GM18909 (cell line): Measurements from ENCODE around the gene CADM1.

Source experiments
- ATAC-seq: cut with Tn5 transposase; IDR thresholded peaks from one replicate; pipeline ENCODE4 v1.9.1; 2021; ENCODE audit warnings: mild to moderate bottlenecking; ENCODE audit not compliant: unreplicated experiment, poor library complexity

CADM1 gene

GRCh38 chr11:115364896-115365295 lies 139.3 kb downstream of the CADM1 start:
- ATAC-seq = no peak

DNA sequence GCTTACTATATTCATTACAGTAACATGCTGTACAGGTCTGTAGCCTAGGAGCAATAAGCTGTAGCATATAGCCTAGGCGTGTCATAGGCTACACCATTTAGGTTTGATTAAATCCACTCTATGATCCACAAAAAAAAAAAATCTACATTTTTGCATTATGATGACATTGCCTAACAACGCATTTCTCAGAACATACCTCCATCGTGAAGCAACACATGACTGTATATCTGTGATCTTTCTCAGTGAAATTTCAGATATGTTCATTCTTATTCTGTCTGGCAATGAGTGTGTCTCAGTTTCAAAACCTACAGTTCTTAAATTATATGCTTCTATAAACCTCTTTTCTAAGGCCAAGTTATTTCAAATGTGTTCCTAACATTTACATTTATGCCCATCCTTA lies 140.3 kb downstream of the CADM1 start:
- ATAC-seq = no peak

DNA sequence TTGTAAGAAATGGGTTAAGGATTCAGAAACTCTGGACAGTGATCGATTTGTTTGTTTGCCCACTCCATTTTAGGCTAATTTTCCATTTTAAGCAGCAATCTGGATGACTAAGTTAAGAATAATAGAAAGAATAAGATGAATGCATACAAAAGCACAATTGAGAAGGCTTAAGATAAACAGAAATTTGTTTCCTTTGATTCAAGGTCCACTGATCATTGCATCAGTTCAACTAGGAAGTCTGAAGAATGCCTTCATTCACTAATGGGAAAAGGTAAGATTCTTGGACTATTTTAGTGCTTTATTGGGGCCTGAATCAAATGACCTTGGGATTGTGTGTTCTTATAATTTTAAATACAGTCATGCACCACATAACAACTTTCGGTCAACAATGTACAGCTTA lies 140.8 kb downstream of the CADM1 start:
- ATAC-seq = no peak

GRCh38 chr11:115362997-115363396 lies 141.2 kb downstream of the CADM1 start:
- no peak for ATAC-seq

DNA sequence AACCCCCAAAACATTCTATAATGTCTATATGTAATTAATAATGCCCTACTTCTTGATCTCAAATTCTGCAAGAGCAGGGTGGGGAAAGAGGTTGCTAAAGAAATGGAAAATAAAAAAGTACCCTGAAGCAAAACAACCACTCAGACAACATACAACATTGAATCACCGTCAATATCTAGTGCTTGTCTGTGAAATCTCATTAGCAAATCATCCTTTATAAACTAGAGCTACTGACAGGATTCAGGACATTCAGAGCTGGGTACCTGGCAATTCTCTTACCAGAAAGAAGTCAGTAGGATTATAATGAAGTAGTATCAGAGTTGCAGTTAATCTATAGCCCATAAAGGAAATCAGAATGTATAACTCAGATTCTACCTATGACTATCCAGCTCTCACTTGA lies 143.2 kb downstream of the CADM1 start:
- ATAC-seq = no peak

GRCh38 chr11:115360186-115360824 lies 143.9 kb downstream of the CADM1 start:
- ATAC-seq = no peak

DNA sequence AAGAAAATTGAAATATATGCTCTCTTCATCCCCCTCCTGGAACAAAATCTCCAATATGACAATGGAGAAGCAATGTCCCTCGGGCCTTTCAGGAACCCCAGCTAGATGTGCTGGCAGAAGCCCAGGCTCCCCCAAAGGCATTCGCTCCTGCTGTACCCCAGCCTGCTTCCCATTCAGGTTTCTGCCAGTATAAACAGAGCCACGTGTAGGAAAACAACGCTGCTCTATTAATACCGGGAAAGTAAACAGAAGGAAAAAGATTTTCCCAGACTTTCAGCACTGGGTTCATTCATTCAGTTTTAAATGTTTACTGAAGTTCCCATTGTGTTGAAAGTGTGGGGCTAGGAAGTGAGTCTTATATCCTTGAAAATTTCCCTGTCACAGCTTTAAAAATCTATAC lies 147.1 kb downstream of the CADM1 start:
- ATAC-seq = no peak

DNA sequence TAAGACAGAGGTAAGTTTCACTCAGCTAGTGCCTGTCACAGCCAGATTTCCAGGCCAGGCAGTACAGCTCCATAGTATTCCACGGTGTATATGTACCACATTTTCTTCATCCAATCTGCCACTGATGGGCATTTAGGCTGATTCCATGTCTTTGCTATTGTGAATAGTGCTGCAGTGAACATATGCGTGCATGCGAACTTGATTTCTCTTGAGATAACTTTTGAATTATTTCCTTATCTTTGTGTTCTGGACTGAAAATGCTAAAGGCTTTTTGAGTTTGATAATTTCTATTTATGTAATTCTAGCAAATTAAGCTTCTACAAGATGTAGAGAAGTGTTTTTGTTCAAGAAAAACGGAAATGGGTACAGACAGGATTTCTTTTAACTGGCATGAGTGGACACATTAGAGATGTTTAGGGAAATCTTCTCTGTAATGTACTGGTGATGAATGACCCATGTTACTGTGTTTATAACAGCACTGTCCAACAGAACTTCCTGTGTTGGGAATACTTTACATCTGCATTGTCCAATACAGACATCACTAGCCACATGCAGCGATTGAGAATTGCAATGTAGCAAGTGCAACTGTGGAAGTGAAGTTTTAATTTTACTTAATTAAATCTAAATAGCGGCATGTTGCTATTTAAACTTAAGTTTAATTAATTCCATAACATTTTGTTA lies 151.3 kb downstream of the CADM1 start:
- ATAC-seq = no peak

GRCh38 chr11:115349335-115350017 lies 154.7 kb downstream of the CADM1 start:
- no peak for ATAC-seq

DNA sequence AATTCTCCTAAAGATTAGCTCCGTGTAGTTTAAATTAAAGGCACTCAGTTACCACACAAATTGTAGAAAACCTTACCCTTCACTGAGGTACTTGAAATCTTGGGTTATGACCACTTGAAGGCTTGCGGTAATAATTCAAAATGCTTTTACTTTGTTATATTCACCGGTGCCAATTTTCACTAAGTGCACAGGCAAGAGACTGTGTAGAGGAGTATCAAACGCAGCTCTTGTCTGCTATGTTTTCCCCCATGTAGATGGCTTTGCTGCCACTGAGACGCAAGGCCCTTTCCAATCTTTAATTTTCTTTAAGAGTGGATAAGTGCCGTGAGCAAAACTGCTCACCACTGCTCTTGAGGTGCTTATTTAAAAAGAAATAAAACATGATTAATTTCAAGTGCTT lies 155.8 kb downstream of the CADM1 start:
- no peak for ATAC-seq

- no peak for ATAC-seq
Observed at GRCh38 chr11:115347106-115347505, 157.1 kb downstream of the CADM1 start.

- ATAC-seq = no peak
Observed at GRCh38 chr11:115345840-115346239, 158.4 kb downstream of the CADM1 start.

GRCh38 chr11:115345361-115345760 lies 158.9 kb downstream of the CADM1 start:
- ATAC-seq = no peak

GRCh38 chr11:115344846-115345245 lies 159.4 kb downstream of the CADM1 start:
- ATAC-seq = no peak

GRCh38 chr11:115342142-115342541 lies 162.1 kb downstream of the CADM1 start:
- ATAC-seq = no peak

GRCh38 chr11:115340874-115341273 lies 163.3 kb downstream of the CADM1 start:
- no peak for ATAC-seq

- ATAC-seq = no peak
Observed at GRCh38 chr11:115338476-115338875, 165.7 kb downstream of the CADM1 start.

DNA sequence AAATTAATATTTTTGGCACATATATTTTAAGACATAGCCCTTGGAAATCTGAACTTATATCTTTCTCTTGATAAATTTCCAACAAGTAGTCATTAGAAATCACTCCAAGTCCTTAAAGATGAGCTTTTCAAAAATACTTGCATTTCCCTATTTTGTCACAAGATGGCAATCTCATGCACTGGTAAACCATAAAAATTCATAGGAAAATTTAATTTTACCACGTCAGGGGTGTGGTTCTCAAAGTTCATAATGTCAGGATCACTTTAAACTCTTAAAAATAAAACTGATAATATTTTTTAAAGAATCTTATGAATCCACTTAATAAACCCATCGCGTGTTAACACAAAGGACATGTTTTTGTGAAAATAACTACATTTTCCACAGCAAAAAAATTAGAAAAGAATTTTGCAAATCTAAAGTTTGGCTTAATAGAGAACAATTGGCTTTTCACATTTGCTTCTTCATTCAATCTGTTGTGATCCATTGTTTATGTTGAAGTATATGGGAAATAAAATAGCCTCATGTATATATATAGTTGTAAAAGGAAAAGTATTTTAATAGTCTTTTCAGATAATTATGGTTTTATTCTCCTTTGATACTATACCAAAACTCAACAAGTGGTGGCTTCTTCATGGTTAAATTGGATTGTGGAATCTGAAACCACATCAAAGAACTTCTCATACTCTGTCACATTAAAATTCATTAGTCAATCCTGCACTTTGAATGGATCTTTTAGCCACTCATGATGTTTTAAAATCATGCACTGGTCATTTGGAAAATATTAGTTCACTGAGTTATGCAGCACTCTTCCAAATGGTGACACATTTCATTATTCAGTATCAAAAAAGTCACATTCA lies 169.1 kb downstream of the CADM1 start:
- ATAC-seq = no peak

DNA sequence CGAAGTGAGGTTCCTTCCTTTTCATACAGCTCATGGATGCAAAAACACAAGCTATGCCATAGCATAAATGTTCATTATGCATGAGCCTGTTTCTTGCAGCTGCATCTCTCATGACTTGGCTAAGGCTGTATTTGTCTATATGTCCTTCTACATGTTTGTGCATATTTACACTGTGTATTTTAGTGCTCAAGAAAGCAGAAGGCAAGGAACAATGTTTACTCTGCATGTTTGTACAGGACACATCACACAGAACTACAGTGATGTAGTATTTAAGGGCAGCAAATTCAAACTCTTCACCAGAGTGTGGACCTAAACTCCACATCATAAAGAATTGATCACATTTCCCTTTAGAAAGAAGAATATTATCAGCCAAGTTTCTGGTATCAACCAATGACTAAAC lies 170.3 kb downstream of the CADM1 start:
- ATAC-seq = no peak

DNA sequence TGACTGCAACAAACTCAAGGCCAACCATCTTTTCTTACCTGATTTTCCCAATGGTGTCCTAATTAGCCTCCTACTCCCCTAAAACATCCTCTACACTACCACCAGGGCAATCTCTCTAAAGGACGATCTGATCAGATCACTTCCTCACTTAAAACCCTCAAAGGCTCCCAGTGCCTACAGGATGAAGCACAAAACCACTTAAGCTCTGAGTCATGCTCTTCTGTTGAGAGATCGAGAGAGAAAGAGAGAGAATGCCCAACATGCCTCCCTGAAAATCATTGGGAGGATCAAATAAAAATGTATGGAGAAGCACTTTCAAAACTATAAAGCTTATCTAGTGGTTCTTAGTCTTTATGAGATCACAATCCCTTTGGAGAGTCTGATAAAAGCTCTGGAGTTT lies 171.1 kb downstream of the CADM1 start:
- ATAC-seq = no peak
